Cerebellar cortex (tissue), 1 donor: ENCODE results near the gene TUBA4B.

Source experiments
- DNase-seq: peaks from one replicate; pipeline ENCODE4 v3.0.0-alpha.2; 2015; ENCODE audit warnings: low spot score

The TUBA4B gene

GRCh38 chr2:219252900-219253752 lies at the start of gene TUBA4B:
TUBA4B (plus strand) TSS chr2:219253243; CDS start chr2:219253408, 165 bp downstream.
- peak; percentile 44 for DNase-seq

DNA sequence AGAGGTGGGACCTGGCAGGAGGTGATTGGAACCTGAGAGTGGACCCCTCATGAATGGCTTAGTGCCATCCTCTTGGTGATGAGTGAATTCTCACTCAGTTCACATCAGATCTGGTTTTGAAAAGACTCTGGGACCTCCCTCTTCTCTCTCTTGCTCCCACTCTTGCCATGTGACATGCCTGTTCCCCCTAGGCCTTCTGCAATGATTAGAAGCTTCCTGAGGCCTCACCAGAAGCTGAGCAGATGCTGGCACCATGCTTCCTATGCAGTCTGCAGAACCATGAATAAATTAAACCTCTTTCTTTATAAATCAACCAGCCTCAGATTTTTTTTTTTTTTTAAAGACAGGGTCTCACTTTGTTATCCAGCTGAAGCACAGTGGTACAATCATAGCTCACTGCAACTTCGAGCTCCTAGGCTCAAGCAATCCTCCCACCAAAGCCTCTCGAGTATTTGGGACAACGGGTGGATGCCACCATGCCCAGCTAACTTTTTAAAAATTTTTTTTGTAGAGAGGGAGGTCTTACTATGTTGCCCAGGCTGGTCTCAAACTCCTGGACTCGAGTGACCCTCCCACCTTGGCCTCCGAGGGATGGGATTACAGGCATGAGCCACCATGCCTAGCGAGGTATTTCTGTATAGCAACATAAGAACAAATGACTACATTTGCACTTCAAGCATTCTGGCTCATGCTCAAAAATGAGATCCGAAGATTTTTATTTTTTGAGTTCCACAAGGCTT lies 48.4 kb upstream of the TUBA4B start:
- DNase-seq, result no peak

GRCh38 chr2:219205165-219205538 lies 47.9 kb upstream of the TUBA4B start:
- no peak for DNase-seq

- no peak for DNase-seq
Observed at GRCh38 chr2:219205981-219206327, 47.1 kb upstream of the TUBA4B start.

DNA sequence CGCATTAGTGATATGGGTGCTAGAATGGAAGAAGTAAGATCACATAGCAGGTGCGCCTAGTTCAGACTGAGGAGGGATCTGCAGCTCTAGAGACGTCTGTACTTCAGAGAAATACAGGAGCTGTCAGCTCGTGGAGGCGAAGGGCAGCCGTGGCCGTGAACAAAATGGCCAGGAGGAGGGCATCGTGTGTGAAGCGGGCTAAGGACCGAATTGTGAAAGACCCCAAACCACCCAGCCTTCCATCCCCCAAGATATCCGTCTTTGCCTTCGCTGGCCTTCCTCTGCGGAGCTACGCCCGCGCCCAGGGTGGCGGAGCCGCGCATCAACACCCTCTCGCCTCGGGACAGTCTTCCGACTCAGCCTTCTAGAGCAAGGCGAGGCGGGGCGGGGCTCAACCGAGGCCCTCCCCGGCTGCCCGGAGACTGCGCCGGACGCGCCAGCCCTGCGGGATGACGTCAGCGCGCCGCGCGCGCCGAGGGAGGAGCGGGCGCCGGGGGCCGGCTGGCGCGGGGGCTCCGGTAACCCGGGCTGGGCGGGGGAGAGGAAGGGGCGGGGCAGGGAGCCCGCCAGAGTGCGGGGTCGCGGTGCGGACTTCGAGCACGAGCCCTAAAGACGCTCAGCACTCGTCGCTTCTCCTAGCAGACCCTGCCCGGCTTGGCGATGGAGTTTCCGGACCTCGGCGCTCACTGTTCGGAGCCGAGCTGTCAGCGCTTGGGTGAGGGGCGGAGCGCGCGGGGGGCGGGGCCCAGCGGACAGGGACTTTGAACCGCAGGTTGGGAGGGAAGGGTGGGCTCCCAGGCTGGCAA lies 46.5 kb upstream of the TUBA4B start, which contains the start of gene ZFAND2B:
TSS of gene ZFAND2B (plus strand) at position 455 of the 806 bp plus-strand sequence. CDS start at position 661, 206 bp downstream.
- DNase-seq, result peak; percentile 93

DNA sequence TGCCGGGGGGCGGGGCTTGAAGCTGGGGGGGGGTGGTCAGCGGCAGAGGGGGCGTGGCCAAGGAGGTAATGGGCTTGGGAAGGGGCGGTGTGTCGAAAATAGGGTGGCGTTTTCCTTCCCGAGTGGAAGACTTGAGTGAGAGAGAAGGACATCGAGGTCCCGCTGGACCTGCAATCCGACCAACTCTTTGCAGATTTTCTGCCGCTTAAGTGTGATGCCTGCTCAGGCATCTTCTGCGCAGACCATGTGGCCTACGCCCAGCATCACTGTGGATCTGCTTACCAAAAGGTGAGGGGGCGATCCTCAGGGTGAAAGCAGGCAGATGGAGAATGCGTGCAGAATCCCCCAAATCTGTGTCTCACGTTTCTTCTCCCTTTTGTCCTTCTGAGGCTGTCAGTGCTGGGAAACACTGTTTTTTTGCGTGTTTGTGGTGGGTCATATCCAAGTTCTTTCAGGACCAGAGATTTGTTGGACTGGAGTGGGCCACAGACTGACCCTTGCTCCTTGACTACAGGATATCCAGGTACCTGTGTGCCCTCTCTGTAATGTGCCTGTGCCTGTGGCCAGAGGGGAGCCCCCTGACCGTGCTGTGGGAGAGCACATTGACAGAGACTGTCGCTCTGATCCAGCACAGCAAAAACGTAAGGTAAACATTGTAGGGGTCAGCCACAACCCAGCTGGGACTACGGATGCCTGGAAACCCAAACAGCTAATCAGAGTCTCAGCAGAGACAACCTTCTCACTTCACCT lies 45.7 kb upstream of the TUBA4B start:
- peak; percentile 26 for DNase-seq

GRCh38 chr2:219207884-219208740 lies 44.9 kb upstream of the TUBA4B start:
- DNase-seq, result peak; percentile 51

- DNase-seq, result no peak
Observed at GRCh38 chr2:219209236-219210195, 43.5 kb upstream of the TUBA4B start.

DNA sequence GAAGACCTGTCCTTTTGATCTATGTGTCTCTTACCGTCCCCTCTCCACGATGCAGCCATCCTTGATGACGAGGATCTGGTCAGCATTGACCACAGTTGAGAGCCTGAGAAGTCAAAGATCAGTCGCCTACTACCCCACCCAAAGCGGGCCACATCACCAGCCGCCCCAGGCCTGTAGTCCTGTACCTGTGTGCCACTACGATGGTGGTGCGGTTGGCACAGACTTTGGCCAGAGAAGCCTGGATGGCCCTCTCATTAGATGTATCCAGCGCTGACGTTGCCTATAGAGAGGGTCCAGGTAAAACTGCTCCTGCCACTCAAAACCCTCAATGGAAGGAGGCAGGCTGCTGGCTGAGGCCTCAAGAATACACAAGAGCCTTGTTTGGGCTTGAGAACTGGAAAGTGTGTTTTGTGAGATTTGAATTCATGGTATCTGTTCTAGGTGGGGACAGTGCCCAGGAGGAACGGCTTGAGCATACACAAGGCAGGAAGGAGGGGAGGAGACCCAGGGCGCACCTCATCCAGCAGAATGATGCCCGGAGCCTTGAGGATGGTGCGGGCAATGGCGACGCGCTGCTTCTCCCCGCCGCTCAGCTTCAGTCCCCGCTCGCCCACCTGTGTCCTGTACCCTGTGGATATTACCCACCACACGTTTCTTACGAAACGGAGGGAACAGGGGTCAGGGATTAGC lies 42.7 kb upstream of the TUBA4B start:
- DNase-seq, result no peak

DNA sequence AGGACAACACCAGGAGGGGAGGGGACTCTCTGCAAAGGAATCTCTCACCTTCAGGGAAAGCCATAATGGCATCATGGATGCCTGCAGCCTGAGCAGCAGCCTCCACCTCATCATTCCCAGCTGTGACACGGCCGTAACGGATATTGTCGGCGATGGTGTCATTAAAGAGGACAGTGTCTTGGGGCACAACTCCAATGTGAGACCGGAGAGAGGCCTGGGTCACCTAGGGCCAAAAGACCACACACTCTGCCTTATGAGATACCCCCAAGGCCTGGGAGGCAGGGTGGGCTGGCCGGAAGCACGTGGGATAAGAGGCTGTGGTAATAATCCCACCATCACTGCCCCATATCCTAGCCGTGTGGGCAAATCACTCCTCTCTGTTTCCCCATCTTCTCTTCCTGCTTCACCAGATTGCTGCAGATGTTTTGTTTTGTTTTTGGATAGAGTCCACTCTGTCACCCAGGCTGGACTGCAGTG lies 42.1 kb upstream of the TUBA4B start:
- no peak for DNase-seq

DNA sequence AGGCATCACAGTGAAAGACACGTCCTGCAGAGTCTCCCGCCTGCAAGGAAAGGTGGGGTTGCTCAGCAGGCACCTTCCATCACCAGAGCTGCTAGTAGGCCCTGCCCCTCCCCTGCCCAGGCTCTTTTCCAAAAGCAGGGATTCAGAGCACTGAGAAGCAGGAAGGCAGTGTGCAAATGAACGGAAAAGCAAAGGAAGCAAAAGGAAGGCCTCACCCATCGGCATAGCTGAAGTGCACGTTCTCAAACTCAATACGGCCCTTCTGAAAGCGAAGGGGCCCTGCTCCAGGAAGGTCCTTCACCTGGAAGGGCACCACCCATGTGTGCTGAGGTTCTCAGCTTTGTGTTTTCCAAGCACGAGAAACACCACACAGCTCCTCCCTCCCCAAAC lies 40.0 kb upstream of the TUBA4B start:
- no peak for DNase-seq

- DNase-seq, result no peak
Observed at GRCh38 chr2:219213486-219214071, 39.5 kb upstream of the TUBA4B start.

GRCh38 chr2:219214141-219214540 lies 38.9 kb upstream of the TUBA4B start:
- DNase-seq, result no peak

GRCh38 chr2:219214786-219215185 lies 38.3 kb upstream of the TUBA4B start:
- no peak for DNase-seq

DNA sequence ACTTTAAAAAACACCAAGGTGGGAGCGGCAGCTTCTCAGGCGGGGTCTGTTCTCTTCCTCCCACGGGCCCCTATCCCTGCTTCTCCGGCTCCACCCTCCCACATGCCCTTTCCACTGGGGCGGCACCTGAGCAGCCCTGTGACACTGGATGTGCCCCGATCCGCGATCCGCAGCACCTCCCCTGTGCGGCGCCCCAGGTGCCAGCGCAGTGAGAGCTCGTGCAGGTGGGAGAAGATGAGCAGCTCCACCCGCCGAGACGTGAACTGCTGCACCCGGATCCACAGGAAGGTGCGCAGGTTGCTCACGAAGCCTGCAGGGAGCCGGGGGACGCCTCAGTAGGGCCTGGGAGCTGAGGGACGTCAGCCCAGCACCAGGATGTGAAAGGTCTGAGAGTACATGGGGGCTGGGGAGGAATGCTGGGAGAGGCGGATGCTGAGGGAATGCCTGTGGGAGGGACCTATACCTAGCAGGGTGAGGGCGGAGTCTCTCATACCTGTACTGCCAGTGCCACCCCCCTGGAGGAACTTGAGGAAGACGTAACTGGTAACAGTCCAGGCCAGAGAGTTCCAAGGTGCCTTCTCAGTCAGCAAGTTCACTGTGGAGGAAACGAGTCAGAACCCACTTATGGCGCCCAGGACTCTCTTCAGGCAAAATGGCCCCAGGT lies 37.0 kb upstream of the TUBA4B start:
- DNase-seq, result no peak

DNA sequence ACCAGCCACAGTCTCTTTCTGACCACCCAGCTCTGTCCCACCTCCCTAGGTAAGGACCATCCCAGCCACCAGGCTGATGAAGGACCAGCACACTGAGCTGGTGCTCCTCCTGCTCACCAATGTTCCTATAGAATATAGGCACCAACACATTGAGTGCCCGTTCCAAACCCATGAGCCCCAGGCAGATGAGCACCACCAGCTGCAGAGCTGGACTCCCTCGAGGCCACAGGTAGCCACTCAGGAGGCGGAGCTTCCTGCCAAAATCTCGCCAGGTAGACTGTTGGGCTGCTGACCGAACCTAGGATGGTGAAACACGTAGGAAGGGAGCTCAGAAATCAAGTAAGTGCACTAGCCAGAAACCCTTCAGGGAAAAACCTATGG lies 36.5 kb upstream of the TUBA4B start:
- no peak for DNase-seq

DNA sequence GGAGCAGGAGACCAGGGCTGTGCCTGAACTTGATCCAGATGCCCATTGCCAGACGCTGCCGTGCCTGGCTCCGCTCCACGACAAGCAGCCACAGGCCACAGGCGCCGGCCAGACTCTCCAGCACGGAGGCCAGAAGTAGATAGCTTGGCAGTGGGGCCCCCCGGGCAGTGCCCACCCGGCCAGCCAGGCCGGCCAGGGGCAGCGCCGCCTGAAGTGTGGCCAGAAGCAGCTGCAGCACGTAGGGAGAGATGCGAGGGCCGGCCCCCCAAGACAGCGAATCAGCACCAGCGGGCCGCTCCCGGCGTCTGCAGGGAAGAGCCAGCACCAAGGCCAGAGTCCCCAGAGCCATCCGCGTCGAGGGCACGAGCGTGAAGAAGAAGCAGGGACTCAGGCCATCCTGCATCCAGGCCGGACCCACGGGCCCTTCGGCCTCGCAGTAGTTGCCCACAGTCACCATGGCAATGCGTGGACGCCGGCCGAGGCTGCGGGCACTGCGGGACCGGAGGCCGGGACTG lies 34.8 kb upstream of the TUBA4B start:
- DNase-seq, result peak; percentile 57
